NT2/D1 (cell line): ENCODE data around the gene RUSC1.

Experiments used
- SUZ12 ChIP-seq: IDR thresholded peaks from 2 replicates; pipeline ENCODE4 v1.6.1; 2011; ENCODE audit not compliant: insufficient read length, insufficient read depth; ENCODE audit errors: extremely low read depth
- YY1 ChIP-seq: IDR thresholded peaks from 2 replicates; pipeline ENCODE4 v1.6.1; 2011; ENCODE audit not compliant: insufficient read length, insufficient read depth
- ZNF274 ChIP-seq: IDR thresholded peaks from 2 replicates; pipeline ENCODE4 v1.6.1; 2011; ENCODE audit warnings: mild to moderate bottlenecking, low read depth, low read length

- no peak for TF ChIP-seq ZNF274
- TF ChIP-seq YY1, result no peak
- TF ChIP-seq SUZ12, result no peak
Observed at GRCh38 chr1:155277902-155278688, 42.6 kb upstream of the RUSC1 start.
